ENCODE measurements around the gene FHIT. TPM values are rescaled to one million over a fixed set of nuclear protein-coding genes. Genes with fewer than 3 reads are reported as not detected.

The FHIT gene
- total RNA-seq, 4 donors from 2014 or later: 1.6 to 12.9 (median 7.8) TPM

DNA sequence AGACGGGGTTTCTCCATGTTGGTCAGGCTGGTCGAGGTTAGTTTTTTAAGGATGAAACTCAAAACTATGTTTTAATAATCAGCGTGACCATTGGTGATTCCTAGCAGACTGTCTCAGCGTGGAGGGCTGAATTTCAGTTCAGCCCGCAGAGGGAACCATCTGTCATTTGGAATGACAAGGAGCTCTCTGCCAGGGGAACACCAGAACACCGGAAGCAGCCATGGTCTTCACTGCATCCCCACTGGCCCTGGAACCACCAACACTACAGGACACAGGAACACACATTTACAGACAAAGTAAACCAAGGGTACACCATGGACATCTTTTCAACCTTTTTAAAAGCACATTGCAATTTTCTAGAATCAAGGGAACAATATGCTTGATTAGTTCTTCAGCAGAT lies 424.7 kb downstream of the FHIT start:
- Histone ChIP-seq H3K36me3 (no peaks in the 10 kb centered on the region), H3K27ac (no peak overlapping the region), H3K27me3 (no peaks in the 10 kb centered on the region), H3K9me3 (no peaks in the 10 kb centered on the region), H3K4me1 (no peaks in the 10 kb centered on the region), H3K4me3 (no peak overlapping the region)
- no peak for DNase-seq (ENCODE audit: low spot score in 2 of 2)
- 88 to 89% methylated on average over 6 of the region's 6 CpGs for WGBS, 2 donors
- no peak for TF ChIP-seq EP300 (IDR thresholded peaks at IDR 0.05)
- TF ChIP-seq, protein P1, sequence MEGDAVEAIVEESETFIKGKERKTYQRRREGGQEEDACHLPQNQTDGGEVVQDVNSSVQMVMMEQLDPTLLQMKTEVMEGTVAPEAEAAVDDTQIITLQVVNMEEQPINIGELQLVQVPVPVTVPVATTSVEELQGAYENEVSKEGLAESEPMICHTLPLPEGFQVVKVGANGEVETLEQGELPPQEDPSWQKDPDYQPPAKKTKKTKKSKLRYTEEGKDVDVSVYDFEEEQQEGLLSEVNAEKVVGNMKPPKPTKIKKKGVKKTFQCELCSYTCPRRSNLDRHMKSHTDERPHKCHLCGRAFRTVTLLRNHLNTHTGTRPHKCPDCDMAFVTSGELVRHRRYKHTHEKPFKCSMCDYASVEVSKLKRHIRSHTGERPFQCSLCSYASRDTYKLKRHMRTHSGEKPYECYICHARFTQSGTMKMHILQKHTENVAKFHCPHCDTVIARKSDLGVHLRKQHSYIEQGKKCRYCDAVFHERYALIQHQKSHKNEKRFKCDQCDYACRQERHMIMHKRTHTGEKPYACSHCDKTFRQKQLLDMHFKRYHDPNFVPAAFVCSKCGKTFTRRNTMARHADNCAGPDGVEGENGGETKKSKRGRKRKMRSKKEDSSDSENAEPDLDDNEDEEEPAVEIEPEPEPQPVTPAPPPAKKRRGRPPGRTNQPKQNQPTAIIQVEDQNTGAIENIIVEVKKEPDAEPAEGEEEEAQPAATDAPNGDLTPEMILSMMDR (IDR thresholded peaks at IDR 0.05): no peak
- no peak for TF ChIP-seq POLR2A (IDR thresholded peaks at IDR 0.05)

DNA sequence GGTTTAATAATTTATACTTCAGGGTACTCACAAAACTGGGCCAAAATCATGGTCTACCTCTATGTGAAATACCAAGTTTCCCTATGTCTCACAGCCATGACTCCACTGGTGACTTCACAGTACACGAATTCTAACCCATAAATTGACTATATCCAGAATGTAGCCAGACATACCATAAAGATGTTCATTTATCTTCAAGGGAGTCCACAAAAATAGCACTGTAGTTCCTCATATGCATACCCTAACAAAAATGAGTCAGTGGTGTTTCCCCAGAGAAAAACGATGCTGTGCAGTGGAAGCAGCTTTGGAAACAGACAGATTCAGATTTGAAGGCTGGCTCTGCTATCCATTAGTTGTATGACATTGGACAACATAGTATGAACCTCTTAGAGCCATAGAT lies 438.8 kb downstream of the FHIT start:
- Histone ChIP-seq H3K36me3 (no peaks in the 10 kb centered on the region), H3K4me1 (no peaks in the 10 kb centered on the region), H3K27me3 (no peaks in the 10 kb centered on the region), H3K9me3 (peaks cover 0 to 9% (median 0%) of the 10 kb centered on the region in 4 donors), H3K27ac (no peak overlapping the region), H3K4me3 (no peak overlapping the region)
- TF ChIP-seq, protein P1 (IDR thresholded peaks at IDR 0.05): no peak
- TF ChIP-seq POLR2A (IDR thresholded peaks at IDR 0.05): no peak
- TF ChIP-seq EP300 (IDR thresholded peaks at IDR 0.05): no peak
- 79 to 92% methylated on average over 2 of the region's 2 CpGs for WGBS, 2 donors
- DNase-seq (ENCODE audit: low spot score in 2 of 2): no peak

DNA sequence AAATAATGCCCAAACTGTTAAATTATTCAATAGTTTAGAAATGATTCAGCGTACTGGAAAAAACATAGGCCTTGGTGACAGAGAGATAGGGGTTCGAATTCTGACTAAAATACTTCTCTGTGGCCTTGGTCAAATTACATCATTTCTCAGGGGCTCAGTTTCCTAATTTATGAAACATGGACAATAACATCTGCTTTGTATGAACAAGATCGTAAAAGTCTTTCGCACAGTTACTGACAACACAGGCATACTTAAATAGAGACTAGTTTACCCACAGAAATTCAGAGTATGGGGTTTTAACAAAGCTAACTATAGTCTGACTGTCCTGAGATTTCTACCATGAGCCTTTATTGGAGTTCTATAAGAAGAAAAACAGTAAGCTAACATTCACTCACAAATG lies 440.4 kb downstream of the FHIT start:
- 38 to 51% methylated on average over 4 of the region's 4 CpGs for WGBS, 2 donors
- H3K9me3 ChIP-seq: peaks cover 0 to under 1% (median 0%) of the 10 kb centered on the region in 4 donors

DNA sequence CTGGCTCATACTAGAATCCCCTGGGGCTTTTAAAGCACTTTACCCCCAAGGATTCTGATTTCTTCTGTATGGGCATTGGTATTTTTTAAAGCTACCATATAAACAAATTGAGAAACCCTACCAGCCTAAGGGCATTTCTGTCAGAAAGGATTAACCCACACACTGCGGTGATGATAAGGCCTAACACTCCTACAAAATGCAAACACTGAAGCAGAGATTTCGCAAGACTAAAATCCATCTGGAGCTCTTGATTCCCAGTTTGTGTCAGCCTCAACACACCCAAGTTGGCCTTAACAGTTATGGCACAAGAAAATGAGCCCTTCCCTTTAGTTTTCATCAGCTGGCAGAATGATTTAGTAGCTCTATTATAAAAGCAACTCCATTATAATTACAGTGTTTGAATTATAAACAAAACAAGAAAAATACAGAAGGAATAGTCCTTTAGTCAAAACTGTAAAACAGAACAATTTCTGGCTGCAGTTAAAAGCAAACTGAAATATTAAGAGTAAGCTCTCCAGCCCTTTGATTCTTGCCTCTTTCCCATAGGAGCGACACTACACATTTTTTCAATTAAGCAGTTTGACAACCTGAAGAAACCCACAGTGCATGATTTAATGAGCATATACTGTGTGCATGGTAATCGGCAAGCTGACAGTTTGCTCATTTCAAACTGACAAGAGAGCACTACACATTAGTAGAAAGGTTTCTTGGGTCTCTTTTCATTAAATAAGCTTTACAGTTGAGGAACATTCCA lies 441.2 kb downstream of the FHIT start:
- H3K36me3 ChIP-seq: no peaks in the 10 kb centered on the region
- TF ChIP-seq EP300 (IDR thresholded peaks at IDR 0.05): no peak
- no peak for TF ChIP-seq POLR2A (IDR thresholded peaks at IDR 0.05)
- TF ChIP-seq, protein P1 (IDR thresholded peaks at IDR 0.05): no peak
- H3K9me3 ChIP-seq: no peaks in the 10 kb centered on the region
- no peak overlapping the region for H3K4me3 ChIP-seq
- DNase-seq (ENCODE audit: low spot score in 2 of 2): no peak
- H3K4me1 ChIP-seq: no peaks in the 10 kb centered on the region
- WGBS, 2 donors: 80 to 87% methylated on average over 4 of the region's 4 CpGs
- H3K27ac ChIP-seq: no peak overlapping the region
- no peaks in the 10 kb centered on the region for H3K27me3 ChIP-seq

More for the DNA sequence above, 440.4 kb downstream of the FHIT start:
- Histone ChIP-seq H3K4me1 (no peaks in the 10 kb centered on the region), H3K27ac (no peak overlapping the region), H3K27me3 (no peaks in the 10 kb centered on the region), H3K4me3 (no peak overlapping the region), H3K36me3 (no peaks in the 10 kb centered on the region)
- no peak for TF ChIP-seq EP300 (IDR thresholded peaks at IDR 0.05)
- TF ChIP-seq, protein P1 (IDR thresholded peaks at IDR 0.05): no peak
- no peak for TF ChIP-seq POLR2A (IDR thresholded peaks at IDR 0.05)
- DNase-seq (ENCODE audit: low spot score in 2 of 2): no peak
